NCI-H2196 (cell line): Measurements from ENCODE around the gene NKD2.
"Not testable (repeated sequence)": the region's sequence is repeated elsewhere in the genome, so short reads cannot be mapped to it uniquely, and the experiment has no call there.

Experiments used
- DNase-seq: peaks from one replicate; lab custom pipeline; 2025; ENCODE audit not compliant: unreplicated experiment; lab: John Stamatoyannopoulos, UW

The NKD2 gene

DNA sequence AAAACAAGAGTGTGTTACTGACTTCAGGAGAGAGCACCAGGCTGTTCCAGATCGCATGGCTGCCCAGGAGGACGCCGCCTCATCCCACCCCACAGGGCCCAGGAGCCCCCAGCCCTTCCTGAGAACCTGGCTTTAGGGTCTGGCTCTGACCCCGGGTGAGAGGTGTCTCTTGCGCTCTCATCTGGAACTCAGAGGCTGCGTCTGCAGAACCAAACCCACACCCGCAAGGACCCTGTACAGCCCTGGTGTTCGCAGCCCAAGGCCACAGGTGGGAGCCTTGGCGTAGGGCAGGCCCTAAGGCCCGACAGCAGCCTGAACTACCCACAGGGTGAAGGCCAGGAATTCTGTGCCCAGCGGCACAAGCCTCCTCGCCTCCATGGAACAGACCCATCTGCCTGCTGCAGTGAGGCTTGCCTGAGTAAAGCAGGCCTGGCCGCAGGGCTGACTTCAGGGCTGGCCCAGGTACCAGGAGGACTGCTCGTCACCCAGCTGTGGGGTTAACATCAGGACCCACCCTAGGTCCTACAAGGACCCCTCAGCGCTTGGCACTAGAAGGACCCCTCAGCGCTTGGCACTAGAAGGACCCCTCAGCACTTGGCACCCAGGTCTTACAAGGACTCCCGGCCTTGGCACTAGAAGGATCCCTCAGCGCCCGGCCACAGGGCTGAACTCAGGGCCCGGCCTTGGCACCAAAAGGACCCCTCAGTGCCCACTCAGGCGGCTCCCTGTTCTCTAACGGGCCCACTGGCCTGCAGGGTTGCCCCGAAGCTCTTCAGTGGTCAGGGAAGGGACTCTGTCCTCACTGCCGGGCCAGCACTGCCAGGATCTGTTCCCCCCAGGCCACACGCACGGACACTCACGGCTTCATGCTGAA lies 48.2 kb downstream of the NKD2 start:
- no peak for DNase-seq

DNA sequence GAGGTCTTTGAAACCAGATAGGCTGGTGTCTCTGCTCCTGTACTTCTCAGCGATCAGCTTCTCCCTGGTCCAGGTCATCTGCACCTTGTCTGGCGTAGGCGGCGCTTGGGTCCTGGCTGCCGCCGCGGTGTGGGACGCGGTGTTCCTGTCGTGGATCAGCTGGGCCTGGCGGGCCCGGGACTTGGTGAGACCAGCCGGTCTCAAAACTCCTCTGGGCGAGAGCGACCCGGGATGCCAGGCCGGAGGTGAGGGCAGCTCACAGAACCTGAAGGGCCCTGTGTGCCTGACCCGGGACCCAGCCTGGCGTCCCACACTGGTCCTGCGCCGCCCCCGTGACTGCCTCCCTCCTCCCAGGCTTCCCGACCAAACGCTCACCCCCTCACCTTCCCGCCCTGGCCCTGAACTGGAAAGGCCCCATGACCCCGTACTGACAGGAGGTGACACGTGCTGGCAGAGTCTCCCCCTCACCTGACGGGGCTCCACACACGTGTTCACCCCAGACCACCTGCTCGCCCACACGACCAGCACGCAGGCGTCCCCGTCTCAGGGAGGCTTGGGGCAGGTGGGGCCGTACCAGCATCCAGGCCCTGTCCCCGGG lies 49.0 kb downstream of the NKD2 start:
- DNase-seq = no peak

DNA sequence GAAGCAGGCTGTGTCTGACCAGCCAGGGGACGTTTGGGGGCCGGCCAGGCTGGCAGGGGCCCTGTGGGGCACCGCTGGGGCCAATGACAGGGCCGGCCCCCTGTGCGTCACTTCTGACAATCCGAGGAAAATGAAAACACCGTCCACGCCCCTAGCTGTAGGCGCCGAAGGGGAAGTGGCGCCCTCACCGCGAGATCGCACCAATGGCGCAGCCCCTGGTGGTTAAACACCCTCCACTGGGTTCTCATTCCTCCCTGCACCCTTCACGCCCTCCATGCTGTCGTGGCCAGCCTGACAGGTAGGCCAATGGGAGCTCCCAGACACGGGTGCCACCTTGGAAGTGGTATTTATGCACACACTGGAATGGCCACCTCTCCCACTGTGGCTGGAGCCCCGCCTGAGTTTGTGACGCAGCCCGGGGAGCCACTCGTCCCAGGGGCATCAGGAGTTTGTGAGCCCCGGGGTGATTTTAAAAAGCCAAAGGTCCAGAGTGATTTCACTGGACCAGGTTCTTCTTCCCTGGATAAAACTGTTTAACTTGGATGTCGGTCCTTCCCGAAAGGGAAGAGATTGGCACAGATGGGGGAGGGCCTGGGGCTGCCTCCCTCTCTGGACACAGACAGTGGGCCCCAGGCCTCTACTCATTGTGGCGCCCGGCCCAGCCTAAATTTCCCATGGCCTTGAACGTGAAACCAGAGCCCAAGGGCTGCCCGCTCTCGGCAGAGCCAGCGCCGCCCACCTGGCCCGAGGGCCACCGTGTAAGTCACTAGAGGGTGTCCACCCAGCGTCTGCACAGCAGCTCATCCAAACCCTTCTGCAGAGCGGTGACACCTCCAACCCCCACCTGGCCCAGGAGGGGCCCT lies 49.7 kb downstream of the NKD2 start:
- DNase-seq = no peak

DNA sequence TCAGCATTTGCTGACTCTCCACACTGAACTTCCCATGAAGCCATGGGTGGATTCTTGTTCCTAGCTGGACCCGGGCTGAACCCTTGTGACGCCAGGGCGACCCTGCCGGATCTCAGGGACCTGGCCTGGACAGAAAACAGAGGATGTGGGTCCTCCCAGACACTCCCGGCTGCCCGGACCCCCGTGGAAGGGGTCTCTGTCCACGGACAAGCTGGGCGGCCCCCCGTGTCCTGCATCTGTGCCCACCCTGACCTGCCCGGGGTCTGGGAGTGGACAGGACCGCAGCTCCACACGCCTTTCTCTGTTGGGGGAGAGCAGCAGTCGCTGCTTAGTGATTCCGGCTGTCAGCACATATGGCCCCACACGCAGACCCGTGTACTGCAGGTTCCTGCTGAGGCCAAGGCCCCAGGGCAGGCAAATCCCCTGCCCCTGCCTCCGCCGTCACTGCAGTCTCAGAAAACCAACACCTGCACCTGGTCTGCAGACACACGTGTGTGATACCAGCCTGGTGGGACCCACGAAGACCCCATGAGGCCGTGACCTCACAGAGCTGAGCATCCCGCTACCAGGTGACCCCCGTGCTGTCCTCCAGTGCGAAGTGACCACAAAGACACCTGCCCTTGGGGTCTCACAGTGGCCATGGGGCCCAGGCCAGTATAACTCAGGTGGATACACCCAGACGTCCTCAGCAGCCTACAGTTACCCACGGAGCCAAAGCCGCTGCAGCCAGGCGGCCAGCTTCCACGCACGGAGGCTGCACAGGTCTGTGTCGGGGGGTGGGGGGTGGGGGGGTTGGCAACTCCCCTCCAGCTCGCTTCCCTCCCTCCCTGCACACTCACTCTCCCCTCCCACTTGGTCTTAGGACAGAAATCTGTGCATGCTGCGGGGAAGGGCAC lies 50.6 kb downstream of the NKD2 start:
- DNase-seq = no peak

DNA sequence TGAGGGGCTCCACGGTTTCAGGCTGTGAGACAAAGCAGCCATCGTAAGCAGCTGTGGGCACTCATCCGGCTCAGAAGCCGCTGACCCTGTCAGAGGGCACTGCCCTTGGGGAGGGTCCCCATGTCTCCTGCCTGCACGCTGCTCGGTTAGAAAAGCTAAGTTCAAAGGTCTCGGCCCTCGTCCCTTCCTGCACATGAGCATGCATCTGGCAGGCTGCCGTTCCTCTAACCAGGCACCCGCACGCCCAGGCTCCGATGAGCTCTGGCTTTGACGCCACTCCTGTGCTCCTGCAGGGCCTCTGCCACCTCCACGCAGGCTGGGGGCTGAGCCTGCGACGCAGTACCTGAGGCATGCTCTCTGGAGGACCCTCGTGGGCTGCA lies 51.3 kb downstream of the NKD2 start:
- DNase-seq = no peak

DNA sequence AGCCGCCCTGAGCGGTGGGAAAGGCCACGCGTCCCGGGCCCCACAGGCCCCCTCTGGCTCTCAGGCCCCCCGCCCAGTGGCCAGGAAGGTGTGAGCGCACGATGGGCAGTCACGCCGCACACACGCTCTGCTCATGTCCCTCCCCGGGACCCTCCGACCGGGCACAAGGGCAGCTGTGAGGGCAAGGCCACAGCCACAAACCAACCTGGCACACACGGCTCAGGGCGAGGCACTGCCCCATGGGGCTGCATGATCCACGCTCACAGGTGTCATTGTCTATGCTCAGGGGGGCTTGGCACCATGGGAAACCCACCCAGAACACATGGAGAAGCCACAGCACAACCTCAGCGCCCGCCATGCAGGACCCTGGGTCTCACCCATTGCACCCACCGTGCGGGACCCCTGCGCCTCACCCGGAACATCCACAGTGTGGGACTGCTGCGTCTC lies 52.0 kb downstream of the NKD2 start:
- DNase-seq = no peak

DNA sequence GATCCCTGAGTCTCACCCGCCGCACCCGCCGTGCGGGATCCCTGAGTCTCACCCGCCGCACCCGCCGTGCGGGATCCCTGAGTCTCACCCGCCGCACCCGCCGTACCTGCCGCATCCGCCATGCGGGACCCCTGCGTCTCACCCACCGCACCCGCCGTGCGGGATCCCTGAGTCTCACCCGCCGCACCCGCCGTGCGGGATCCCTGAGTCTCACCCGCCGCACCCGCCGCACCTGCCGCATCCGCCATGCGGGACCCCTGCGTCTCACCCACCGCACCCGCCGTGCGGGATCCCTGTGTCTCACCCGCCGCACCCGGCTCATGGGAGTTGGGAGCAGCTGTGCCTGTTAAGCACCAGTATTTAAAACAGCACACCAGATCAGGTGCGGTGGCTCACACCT lies 52.7 kb downstream of the NKD2 start:
- not testable (repeated sequence) for DNase-seq

DNA sequence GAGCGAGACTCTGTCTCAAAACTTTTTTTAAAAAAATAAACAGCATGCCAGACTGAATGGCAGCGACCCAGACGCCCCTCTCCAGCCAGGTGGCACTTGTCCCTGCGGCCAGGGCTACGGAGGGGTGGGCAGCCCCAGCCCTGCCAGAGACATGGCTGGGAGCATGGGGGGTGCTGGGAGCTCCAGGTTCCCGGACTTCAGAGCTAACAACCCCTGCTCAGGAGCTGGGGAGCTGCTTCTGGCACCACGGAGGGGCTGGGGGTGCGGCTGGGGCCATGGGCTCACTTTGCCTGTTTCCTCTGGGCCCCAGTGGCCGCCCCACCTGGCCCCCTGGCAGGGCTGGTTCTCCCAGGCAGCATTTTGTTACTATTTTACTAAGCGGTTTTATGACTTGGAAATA lies 53.3 kb downstream of the NKD2 start:
- DNase-seq = no peak

DNA sequence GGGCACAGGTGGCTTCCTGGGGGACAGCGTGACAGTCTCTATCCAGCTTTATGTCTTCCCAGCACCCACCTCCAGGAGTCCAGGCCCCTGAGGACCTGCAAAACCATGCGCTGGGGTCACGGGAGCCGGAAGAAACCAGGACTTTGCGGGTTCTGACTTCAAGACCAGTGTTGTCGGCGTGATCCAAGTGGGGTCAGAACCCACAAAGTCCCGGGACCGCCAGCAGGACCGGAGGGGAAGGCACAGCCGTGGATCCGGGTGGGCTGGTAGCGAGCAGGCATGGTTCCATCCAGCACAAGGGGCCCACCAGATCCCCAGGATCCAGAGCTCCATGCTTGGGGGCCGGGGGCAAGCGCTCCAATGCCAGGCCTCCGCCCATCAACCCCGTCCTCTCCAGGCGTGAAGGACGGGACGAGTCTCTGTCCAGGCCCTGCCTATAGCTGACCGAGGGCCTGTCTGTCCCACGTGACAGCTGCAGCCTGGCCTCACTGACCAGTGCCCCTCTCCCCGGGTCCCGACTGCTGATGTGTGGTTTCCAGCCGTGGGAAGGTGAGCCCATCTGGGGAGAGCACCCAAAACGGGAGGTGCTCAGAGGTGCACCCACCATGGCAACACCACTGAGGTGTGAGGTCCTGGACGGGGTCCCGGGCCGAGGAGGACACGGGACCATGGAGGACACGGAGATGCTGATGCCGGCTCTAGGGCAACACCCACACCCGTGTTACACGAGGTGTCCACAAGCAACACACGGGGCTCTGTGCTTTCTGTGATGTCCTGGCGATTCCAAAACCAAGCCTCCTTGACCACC lies 54.4 kb downstream of the NKD2 start:
- DNase-seq = no peak

DNA sequence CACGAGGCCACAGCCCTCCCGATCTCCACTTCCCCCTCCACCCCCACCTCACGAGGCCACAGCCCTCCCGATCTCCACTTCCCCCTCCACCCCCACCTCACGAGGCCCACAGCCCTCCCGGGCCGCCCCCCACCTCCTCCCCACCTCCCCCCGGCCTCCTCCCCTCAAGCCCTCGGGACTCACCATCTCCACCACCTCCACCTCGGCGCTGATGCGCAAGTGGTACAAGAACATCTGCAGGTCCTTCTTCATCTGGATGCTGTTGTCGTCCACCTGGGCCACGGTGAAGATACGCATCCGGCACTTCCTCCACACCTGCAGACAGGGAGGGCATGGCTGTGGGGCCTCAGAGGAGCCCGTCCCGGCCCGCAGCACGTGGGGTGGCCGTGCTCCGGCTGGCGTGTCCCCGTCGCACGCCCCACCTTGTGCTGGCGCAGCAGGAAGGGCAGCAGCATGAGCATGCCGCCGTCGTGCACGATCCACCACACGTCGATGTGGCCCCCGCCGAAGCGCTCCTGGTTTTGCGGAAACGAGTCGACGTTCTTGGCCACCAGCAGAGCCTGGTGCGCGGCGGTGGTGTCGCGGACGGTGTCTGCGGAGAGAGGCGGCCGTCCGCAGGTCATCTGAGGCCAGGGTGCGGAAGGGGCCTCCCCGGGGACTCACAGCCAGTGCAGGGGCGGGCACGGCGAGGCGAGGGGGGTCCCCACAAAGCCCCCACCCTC lies 55.2 kb downstream of the NKD2 start:
- DNase-seq = no peak

DNA sequence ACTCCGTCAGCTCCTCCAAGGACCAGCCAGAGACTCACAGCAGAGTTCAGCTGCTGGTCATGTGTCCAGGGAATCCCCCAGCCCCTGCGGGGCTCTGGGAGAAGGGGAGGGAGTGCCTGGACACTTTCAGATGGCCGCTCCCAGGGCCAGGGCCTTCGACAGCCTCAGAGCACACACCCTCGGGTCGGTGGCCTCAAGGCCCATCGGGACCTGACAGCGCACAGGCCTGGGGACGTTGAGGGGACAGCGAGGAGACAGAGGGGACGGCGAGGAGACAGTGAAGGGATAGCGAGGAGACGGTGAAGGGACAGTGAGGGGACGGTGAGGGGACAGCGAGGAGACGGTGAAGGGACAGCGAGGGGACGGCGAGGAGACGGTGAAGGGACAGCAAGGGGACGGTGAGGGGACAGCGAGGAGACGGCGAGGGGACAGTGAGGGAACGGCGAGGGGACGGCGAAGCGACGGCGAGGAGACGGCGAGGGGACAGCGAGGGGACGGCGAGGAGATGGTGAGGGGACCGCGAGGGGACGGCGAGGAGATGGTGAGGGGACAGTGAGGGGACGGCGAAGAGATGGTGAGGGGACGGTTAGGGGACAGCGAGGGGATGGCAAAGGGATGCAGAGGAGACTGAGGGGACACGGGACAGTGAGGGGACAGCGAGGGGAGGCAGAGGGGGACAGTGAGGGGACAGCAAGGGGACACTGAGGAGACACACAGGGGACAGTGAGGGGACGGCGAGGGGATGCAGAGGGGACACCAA lies 56.0 kb downstream of the NKD2 start:
- no peak for DNase-seq

DNA sequence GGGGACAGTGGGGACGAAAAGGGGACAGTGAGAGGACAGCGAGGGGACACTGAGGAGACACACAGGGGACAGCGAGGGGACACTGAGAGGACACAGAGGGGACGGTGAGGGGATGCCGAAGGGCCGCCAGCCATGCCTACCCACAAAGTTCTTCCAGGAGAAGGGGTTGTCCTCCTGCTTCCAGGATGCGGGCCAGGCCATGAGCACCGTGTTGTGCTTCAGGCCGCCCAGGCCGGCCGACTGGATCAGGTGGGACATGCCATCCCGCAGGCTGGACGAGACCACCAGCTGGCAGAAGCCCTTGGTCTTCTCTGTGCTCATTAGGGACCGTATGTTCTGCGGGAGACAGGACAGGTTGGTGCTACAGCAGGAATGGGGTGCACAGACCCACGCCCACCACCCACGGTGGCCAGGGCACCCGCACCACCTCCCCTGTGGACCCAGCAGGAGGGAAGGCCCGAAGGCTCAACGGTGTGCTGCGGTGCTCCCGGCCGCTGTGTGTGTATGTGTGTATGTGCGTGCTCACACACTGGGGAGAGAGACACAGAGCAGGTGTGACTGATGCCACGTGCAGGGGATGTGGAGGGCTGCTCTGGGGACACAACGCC lies 56.6 kb downstream of the NKD2 start:
- no peak for DNase-seq

DNA sequence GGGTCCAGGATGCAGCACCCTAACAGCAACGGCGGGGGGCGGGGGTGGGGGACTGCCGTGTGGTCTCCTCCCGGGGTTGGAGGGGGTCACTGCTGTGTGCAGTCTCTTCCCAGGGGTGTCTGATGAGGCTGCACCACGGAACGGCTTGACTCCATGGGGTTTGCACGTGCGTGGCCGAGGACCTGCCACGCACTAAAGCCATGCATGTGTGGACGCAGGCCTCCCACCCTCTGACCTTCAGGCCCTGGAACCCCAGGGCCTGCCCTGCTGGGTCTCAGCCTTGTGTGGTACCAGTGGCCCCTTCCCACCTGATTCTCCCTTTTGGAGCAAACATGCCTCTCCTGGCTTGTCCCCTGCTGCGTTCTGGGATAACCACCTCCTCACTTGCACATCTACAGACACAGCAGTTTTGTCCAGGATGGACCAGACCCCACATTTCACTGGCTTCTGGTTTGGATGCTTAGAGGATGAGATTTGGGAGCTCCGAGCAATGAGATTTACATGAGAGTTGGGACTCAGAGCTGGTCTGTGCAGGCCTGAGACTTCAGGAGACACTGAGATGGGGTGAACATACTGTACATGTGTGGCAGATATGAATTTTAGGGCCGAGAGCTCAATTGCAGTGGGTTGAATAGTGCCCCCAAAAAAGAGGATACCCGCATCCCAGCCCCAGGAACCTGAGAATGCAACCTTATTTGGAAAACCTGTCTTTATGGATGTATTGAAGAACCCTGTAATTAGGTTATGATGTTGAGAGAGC lies 57.5 kb downstream of the NKD2 start:
- no peak for DNase-seq

DNA sequence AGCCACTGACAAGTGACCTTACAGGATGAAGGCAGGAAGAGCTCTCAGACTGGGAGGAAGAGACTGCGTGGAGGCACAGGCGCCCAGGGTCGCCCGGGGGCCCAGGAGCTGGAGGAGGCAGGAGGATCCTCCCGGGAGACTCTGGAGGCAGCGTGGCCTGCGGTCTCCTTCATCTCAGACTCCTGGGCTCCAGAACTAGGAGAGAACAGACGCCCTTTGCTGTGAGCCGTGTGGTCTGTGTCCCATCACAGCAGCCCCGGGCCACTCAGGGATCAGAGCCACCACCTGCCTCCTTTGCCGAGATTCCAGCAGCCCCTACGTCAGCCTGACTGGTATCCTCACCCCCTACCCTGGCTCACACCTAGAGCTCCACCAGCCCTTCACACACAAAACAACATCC lies 58.1 kb downstream of the NKD2 start:
- DNase-seq = no peak

DNA sequence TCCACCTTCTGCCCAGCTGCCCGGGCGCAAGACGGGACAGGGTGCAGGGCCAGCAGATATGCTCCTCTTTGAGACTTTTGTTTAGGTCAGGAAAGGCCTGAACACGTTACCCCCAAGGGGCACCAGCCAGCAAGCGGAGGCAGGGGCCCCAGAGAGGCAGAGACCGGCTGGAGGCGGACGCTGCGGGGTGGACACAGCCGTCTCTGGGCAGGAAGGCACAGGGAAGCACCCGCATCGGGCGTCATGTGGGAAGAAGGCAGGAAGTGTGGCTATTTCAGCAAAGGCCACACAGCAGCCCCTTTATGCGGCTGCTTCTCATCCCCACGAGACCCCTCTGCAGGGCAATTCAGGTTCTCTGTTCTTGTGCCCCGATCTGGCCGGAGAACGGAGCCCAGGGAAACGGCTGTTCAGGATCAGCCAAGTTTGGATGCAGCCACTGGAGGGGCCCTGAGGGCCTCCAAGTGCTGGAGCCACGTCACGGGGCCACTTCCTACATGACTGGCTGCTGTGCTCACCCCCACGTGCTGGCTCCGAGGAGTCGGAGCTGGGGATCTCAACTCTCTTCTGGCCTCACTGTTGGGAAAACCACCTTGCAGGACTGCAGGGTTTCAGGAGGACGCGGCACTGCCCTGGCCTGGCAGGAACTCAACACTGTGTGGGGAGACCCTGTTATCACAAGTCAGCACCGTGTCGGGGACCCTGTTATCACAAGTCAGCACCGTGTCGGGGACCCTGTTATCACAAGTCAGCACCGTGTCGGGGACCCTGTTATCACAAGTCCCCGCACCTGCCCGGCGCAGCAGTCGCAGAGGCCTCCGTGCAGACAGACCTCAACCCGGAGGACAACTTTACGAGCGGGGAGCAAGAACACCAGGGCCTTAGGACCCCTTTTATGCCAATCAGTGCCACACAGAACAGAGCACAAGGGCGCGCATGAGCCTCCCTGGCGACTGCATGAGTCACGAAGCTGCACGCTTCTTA lies 58.8 kb downstream of the NKD2 start:
- no peak for DNase-seq

DNA sequence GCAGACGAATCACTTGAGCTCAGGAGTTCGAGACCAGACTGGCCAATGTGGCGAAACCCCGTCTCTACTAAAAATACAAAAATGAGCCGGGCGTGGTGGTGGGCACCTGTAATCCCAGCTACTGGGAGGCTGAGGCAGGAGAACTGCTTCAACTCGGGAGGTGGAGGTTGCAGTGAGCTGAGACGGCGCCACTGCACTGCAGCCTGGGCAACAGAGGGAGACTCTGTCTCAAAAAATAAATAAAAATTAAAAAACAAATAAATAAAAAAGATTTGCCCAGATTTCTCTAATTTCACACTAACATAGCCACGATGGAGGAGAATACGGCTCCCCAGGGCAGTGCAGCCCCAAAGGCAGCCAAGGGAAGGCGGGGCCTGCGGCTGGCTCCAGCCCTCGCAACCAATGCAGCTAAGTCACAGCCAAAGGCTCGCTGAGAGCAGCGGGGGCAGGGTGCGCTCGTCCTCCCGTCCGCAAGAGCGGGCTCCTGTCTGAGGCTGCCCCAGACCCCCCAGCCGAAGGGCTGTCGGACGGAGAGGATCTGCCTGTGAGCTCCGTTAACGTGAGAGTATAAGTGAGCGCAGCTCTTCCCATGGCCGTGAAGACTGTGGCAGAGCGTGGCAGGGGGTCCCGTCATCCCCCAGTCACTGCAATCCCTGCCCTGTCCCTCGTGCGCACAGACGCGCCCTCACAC lies 59.7 kb downstream of the NKD2 start:
- no peak for DNase-seq
